ENCODE measurements around the gene ACP1. TPM values are rescaled to one million over a fixed set of nuclear protein-coding genes. Genes with fewer than 3 reads are reported as not detected.
"Not testable (repeated sequence)": the region's sequence is repeated elsewhere in the genome, so short reads cannot be mapped to it uniquely, and the experiment has no call there.

ACP1 gene
- total RNA-seq, 4 donors from 2014 or later: 62.3 to 69.0 (median 65.3) TPM

DNA sequence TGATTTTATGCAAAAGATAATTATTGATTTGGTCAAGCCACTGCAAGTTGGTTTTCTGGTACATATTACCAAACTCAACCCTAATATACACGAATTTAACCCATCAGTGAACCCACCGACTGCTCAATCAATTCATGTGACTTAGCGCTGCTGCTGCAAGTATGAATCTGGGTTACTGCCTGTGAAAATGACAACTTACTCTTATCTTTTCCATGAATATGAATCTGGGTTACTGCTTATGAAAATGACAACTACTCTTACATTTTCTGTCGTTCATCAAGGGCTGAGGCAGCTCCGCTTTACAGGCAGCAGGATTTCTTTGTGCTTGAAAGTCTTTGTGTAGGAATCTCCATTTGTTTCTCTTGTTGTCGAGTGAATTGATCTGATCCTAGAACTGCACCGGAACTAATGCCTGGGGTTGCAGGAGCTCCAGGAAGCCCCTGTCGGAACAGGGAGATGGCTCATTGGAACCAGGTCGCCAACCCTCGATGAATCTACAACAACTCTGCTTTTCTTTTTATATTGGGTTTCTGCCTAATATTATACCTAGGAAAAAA is 45.3 kb downstream of the ACP1 start:
- ATAC-seq (ENCODE audit: low FRiP score) (no peak), DNase-seq (ENCODE audit: low spot score) (no peak)
- TF ChIP-seq, protein P1, sequence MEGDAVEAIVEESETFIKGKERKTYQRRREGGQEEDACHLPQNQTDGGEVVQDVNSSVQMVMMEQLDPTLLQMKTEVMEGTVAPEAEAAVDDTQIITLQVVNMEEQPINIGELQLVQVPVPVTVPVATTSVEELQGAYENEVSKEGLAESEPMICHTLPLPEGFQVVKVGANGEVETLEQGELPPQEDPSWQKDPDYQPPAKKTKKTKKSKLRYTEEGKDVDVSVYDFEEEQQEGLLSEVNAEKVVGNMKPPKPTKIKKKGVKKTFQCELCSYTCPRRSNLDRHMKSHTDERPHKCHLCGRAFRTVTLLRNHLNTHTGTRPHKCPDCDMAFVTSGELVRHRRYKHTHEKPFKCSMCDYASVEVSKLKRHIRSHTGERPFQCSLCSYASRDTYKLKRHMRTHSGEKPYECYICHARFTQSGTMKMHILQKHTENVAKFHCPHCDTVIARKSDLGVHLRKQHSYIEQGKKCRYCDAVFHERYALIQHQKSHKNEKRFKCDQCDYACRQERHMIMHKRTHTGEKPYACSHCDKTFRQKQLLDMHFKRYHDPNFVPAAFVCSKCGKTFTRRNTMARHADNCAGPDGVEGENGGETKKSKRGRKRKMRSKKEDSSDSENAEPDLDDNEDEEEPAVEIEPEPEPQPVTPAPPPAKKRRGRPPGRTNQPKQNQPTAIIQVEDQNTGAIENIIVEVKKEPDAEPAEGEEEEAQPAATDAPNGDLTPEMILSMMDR (IDR thresholded peaks at IDR 0.05): no peak

DNA sequence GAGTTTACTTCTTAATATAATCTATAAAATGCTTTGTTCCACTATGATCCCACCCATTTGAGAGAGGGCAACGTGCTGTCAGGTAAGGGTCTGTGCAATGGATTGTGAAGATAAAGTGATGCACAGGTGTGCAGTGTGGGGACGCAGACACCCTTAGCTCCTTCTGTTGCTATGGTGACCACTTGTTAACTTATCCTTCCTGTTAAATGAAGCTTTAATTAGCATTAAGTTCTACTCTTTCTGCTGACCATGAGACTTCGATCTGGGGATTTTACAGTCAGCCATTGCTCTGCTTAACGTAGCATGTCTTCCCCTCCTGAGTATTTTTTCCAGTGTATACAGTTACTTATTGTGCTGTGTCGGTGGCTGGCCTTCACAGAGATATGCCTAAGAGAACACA is 46.2 kb downstream of the ACP1 start:
- no peak for DNase-seq (ENCODE audit: low spot score)
- TF ChIP-seq, protein P1 (IDR thresholded peaks at IDR 0.05): no peak
- no peak for ATAC-seq (ENCODE audit: low FRiP score)

GRCh38 chr2:313991-314390 is 49.2 kb downstream of the ACP1 start:
- DNase-seq (ENCODE audit: low spot score): no peak
- ATAC-seq (ENCODE audit: low FRiP score): no peak
- TF ChIP-seq, protein P1 (IDR thresholded peaks at IDR 0.05): no peak

- no peak for DNase-seq (ENCODE audit: low spot score)
- no peak for ATAC-seq (ENCODE audit: low FRiP score)
- TF ChIP-seq, protein P1 (IDR thresholded peaks at IDR 0.05): no peak
These were observed 50.0 kb downstream of the ACP1 start for GRCh38 chr2:314561-315336.

- DNase-seq (ENCODE audit: low spot score): not testable (repeated sequence)
These were observed 51.2 kb downstream of the ACP1 start for GRCh38 chr2:315925-316324.

DNA sequence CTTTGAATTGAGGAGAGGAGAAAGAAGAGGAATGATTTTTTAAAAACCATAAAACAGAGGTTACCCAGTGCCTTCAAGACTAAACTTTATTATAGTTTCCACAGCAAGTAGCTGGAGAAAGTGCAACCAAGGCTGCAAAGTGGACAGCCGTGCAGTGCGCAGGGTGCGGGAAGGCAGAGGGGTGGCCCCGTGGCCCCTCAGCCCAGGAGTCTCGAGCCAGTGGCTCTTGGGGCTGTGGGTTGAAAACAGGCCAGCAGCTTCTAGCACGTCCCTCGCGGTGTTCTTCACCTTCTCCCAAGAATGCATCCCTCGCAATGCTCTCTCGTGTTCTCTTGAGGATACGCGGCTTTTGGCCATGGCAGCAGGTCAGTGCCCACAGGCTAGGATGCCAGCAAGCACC is 51.6 kb downstream of the ACP1 start:
- DNase-seq (ENCODE audit: low spot score): no peak
- no peak for ATAC-seq (ENCODE audit: low FRiP score)
- TF ChIP-seq, protein P1 (IDR thresholded peaks at IDR 0.05): no peak

More at GRCh38 chr2:315925-316324, 51.2 kb downstream of the ACP1 start:
- not testable (repeated sequence) for ATAC-seq (ENCODE audit: low FRiP score)

- no peak for DNase-seq (ENCODE audit: low spot score)
- no peak for ATAC-seq (ENCODE audit: low FRiP score)
- TF ChIP-seq, protein P1 (IDR thresholded peaks at IDR 0.05): no peak
These were observed 53.0 kb downstream of the ACP1 start for GRCh38 chr2:317501-318424.
